Loucy (cell line): ENCODE measurements around the gene KATNBL1.

Source experiments
- H2AFZ ChIP-seq: fragments of 200-600 bp; sonication (generic); 2 replicates; pipeline ENCODE4 v1.6.0; 2016; ENCODE audit warnings: antibody characterized with exemption, mild to moderate bottlenecking, low read length, moderate library complexity
- H3F3A ChIP-seq: fragments of 200-600 bp; 2 replicates; pipeline ENCODE4 v1.6.0; 2016; ENCODE audit warnings: antibody characterized with exemption, low read depth, mild to moderate bottlenecking
- H3K27me3 ChIP-seq: fragments of 200-600 bp; sonication (generic); 2 replicates; pipeline ENCODE4 v1.6.1; 2014; ENCODE audit warnings: low read length, mild to moderate bottlenecking; ENCODE audit not compliant: insufficient read depth, poor library complexity, severe bottlenecking
- H3K36me3 ChIP-seq: fragments of 200-600 bp; sonication (generic); 2 replicates; pipeline ENCODE4 v1.6.1; 2016; ENCODE audit warnings: low read length; ENCODE audit not compliant: insufficient read depth
- H3K4me1 ChIP-seq: fragments of 200-600 bp; sonication (generic); 2 replicates; pipeline ENCODE4 v1.5.1; 2014; ENCODE audit warnings: low read length, mild to moderate bottlenecking; ENCODE audit not compliant: insufficient read depth, poor library complexity, severe bottlenecking
- H3K4me2 ChIP-seq: fragments of 200-600 bp; sonication (generic); 2 replicates; pipeline ENCODE4 v1.6.0; 2014; ENCODE audit warnings: antibody characterized with exemption, low read length, low read depth, mild to moderate bottlenecking; ENCODE audit not compliant: poor library complexity, severe bottlenecking
- H3K4me3 ChIP-seq: fragments of 200-600 bp; sonication (generic); 2 replicates; pipeline ENCODE4 v1.5.1; 2014; ENCODE audit warnings: low read length, mild to moderate bottlenecking, mixed read lengths; ENCODE audit not compliant: poor library complexity, severe bottlenecking
- H3K79me2 ChIP-seq: fragments of 200-600 bp; sonication (generic); 2 replicates; pipeline ENCODE4 v1.6.1; 2014; ENCODE audit warnings: low read length; ENCODE audit not compliant: insufficient read depth
- H3K9ac ChIP-seq: fragments of 200-600 bp; sonication (generic); 2 replicates; pipeline ENCODE4 v1.6.0; 2014; ENCODE audit warnings: mild to moderate bottlenecking, low read depth, low read length, moderate library complexity; ENCODE audit not compliant: poor library complexity, severe bottlenecking
- H3K9me2 ChIP-seq: fragments of 200-600 bp; sonication (generic); replicated peaks from 2 replicates; pipeline ENCODE4 v1.6.1; 2016; ENCODE audit warnings: low read depth, low read length, mixed read lengths
- H3K9me3 ChIP-seq: fragments of 200-600 bp; sonication (generic); 2 replicates; pipeline ENCODE4 v1.6.1; 2014; ENCODE audit warnings: mild to moderate bottlenecking, antibody characterized with exemption, low read length, low read depth; ENCODE audit not compliant: insufficient read depth
- H4K20me1 ChIP-seq: fragments of 200-600 bp; sonication (generic); 2 replicates; pipeline ENCODE4 v1.6.0; 2014; ENCODE audit warnings: antibody characterized with exemption, low read length, mild to moderate bottlenecking; ENCODE audit not compliant: insufficient read depth, poor library complexity, severe bottlenecking
- CTCF ChIP-seq: fragments of 200-600 bp; sonication (generic); conservative IDR thresholded peaks from 2 replicates; pipeline ENCODE4 v1.5.1; 2014; ENCODE audit warnings: mild to moderate bottlenecking, antibody characterized with exemption, low read length
- EZH2phosphoT487 ChIP-seq: fragments of 200-600 bp; IDR thresholded peaks from 2 replicates; pipeline ENCODE4 v1.6.1; 2018; ENCODE audit warnings: antibody characterized with exemption, mild to moderate bottlenecking, moderate library complexity, borderline replicate concordance

Gene KATNBL1

DNA sequence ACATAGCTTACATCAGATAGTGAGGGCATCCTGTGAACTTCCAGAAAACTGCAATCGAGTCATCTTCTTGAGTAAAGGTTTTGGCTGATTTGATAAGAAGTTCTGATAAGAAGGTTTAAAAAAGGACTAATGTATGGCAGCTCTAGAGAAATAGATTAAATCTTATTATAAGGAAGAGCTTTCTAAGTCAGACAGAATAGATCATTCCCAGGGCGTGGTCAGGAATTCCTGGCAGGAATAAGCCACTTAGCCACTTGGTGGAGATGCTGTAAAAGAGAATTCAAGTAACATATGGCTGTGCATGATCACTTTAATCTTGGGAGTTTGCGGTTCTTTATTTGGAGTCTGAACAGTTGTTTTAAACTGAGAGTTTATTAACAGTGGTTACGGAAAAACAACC, 90.6 kb downstream of the KATNBL1 start:
- no peak overlapping the region for H2AFZ ChIP-seq
- no peaks in the 10 kb centered on the region for H4K20me1 ChIP-seq
- H3K36me3 ChIP-seq, result no peaks in the 10 kb centered on the region
- H3K27me3 ChIP-seq, result no peaks in the 10 kb centered on the region
- H3K9me2 ChIP-seq, result no peaks in the 10 kb centered on the region
- H3K4me2 ChIP-seq, result no peak overlapping the region
- H3K4me1 ChIP-seq, result no peaks in the 10 kb centered on the region
- H3K79me2 ChIP-seq, result no peaks in the 10 kb centered on the region
- H3K4me3 ChIP-seq, result no peak overlapping the region
- TF ChIP-seq CTCF (no peak), EZH2phosphoT487 (no peak)
- no peak overlapping the region for H3K9ac ChIP-seq
- no peaks in the 10 kb centered on the region for H3F3A ChIP-seq
- H3K9me3 ChIP-seq, result no peaks in the 10 kb centered on the region

GRCh38 chr15:34116620-34117019, 93.3 kb downstream of the KATNBL1 start:
- no peaks in the 10 kb centered on the region for H3K36me3 ChIP-seq
- no peak overlapping the region for H3K4me2 ChIP-seq
- no peak overlapping the region for H2AFZ ChIP-seq
- H3K9ac ChIP-seq, result no peak overlapping the region
- H3F3A ChIP-seq, result no peaks in the 10 kb centered on the region
- TF ChIP-seq EZH2phosphoT487 (no peak), CTCF (no peak)
- no peaks in the 10 kb centered on the region for H3K4me1 ChIP-seq
- H4K20me1 ChIP-seq, result no peaks in the 10 kb centered on the region
- H3K27me3 ChIP-seq, result no peaks in the 10 kb centered on the region
- H3K4me3 ChIP-seq, result no peak overlapping the region
- H3K9me3 ChIP-seq, result no peaks in the 10 kb centered on the region
- H3K79me2 ChIP-seq, result no peaks in the 10 kb centered on the region
- H3K9me2 ChIP-seq, result no peaks in the 10 kb centered on the region

DNA sequence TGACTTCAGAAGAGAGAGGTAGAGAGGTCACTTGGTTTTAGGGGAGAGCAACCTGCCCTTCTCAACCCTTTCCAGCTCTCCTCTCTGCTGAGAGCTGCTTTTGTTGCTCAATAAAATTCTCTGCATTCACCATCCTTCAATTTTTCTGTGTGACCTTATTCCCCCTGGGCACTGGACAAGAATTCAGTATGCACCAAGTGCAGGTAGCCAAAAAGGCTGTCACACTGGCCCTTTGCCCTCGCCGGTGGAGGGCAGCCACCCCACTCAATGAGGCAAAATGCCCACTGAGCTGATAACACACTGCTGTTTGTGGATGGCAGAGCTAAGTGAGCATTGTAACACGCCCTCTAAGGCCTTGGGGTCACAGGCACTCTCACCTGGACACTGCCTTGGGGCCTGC, 95.2 kb downstream of the KATNBL1 start:
- Histone ChIP-seq H3K4me1 (peaks cover 3% of the 10 kb centered on the region), H3K36me3 (no peaks in the 10 kb centered on the region), H3K9ac (no peak overlapping the region), H3K27me3 (no peaks in the 10 kb centered on the region), H3K4me3 (no peak overlapping the region), H2AFZ (no peak overlapping the region), H3K9me2 (no peaks in the 10 kb centered on the region), H4K20me1 (no peaks in the 10 kb centered on the region), H3K9me3 (no peaks in the 10 kb centered on the region), H3K4me2 (no peak overlapping the region), H3K79me2 (no peaks in the 10 kb centered on the region), H3F3A (no peaks in the 10 kb centered on the region)
- TF ChIP-seq EZH2phosphoT487, result no peak
- no peak for TF ChIP-seq CTCF
